Measurements from ENCODE around the gene BCHE. TPM values are rescaled to one million over a fixed set of nuclear protein-coding genes. Genes with fewer than 3 reads are reported as not detected.
A peak's percentile ranks its signal among the peaks of the same experiment; 100 is the strongest.

BCHE gene
- total RNA-seq, 1 experiment from 2014 or later: 22.4 TPM

GRCh38 chr3:165800970-165801369, 36.3 kb downstream of the BCHE start:
- ChIA-PET POLR2A (ENCODE audit: low non-redundant PET) (no interaction called here), CTCF (no interaction called here)
- intact Hi-C loops (cut with micrococcal nuclease; ENCODE audit: unreplicated experiment): no loop called here
- TF ChIP-seq, protein P1, sequence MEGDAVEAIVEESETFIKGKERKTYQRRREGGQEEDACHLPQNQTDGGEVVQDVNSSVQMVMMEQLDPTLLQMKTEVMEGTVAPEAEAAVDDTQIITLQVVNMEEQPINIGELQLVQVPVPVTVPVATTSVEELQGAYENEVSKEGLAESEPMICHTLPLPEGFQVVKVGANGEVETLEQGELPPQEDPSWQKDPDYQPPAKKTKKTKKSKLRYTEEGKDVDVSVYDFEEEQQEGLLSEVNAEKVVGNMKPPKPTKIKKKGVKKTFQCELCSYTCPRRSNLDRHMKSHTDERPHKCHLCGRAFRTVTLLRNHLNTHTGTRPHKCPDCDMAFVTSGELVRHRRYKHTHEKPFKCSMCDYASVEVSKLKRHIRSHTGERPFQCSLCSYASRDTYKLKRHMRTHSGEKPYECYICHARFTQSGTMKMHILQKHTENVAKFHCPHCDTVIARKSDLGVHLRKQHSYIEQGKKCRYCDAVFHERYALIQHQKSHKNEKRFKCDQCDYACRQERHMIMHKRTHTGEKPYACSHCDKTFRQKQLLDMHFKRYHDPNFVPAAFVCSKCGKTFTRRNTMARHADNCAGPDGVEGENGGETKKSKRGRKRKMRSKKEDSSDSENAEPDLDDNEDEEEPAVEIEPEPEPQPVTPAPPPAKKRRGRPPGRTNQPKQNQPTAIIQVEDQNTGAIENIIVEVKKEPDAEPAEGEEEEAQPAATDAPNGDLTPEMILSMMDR (conservative IDR thresholded peaks at IDR 0.05; ENCODE audit: low read depth, low read length): no peak
- no peak for TF ChIP-seq EZH2 (IDR thresholded peaks at IDR 0.05; ENCODE audit: borderline replicate concordance, low read depth, low read length, poor library complexity, severe bottlenecking)
- BruUV-seq (replicated peaks): no TSS peak
- Histone ChIP-seq H3K4me1 (ENCODE audit: insufficient read depth, low read length, poor library complexity, severe bottlenecking) (peaks cover 25% of the 10 kb centered on the region), H3K9me3 (ENCODE audit: low read depth, low read length, poor library complexity, severe bottlenecking) (no peaks in the 10 kb centered on the region), H3K36me3 (ENCODE audit: insufficient read depth, low read length, poor library complexity, severe bottlenecking) (no peaks in the 10 kb centered on the region), H3K27ac (ENCODE audit: low read depth, low read length, poor library complexity, severe bottlenecking) (no peak overlapping the region), H3K27me3 (replicated peaks; ENCODE audit: insufficient read depth, low read depth, low read length, poor library complexity) (no peaks in the 10 kb centered on the region), H3K4me3 (ENCODE audit: low read depth, low read length, poor library complexity, severe bottlenecking) (no peak overlapping the region)
- peak; percentile 18 for DNase-seq (ENCODE audit: low spot score)

GRCh38 chr3:165799026-165799425, 38.2 kb downstream of the BCHE start:
- POLR2A ChIA-PET (ENCODE audit: low non-redundant PET): no interaction called here
- BruUV-seq (replicated peaks): no TSS peak

GRCh38 chr3:165797551-165797950, 39.7 kb downstream of the BCHE start:
- BruUV-seq (replicated peaks): no TSS peak
- Histone ChIP-seq H3K4me3 (ENCODE audit: low read depth, low read length, poor library complexity, severe bottlenecking) (no peak overlapping the region), H3K27me3 (replicated peaks; ENCODE audit: insufficient read depth, low read depth, low read length, poor library complexity) (no peaks in the 10 kb centered on the region), H3K9me3 (ENCODE audit: low read depth, low read length, poor library complexity, severe bottlenecking) (no peaks in the 10 kb centered on the region), H3K27ac (ENCODE audit: low read depth, low read length, poor library complexity, severe bottlenecking) (no peak overlapping the region), H3K4me1 (ENCODE audit: insufficient read depth, low read length, poor library complexity, severe bottlenecking) (peaks cover 34% of the 10 kb centered on the region), H3K36me3 (ENCODE audit: insufficient read depth, low read length, poor library complexity, severe bottlenecking) (no peaks in the 10 kb centered on the region)
- no peak for TF ChIP-seq EZH2 (IDR thresholded peaks at IDR 0.05; ENCODE audit: borderline replicate concordance, low read depth, low read length, poor library complexity, severe bottlenecking)
- TF ChIP-seq, protein P1 (conservative IDR thresholded peaks at IDR 0.05; ENCODE audit: low read depth, low read length): no peak
- DNase-seq (ENCODE audit: low spot score): peak; percentile 13
- ChIA-PET POLR2A (ENCODE audit: low non-redundant PET) (no interaction called here), CTCF (no interaction called here)
- intact Hi-C loops (cut with micrococcal nuclease; ENCODE audit: unreplicated experiment): no loop called here

More at GRCh38 chr3:165799026-165799425, 38.2 kb downstream of the BCHE start:
- Histone ChIP-seq H3K36me3 (ENCODE audit: insufficient read depth, low read length, poor library complexity, severe bottlenecking) (no peaks in the 10 kb centered on the region), H3K27ac (ENCODE audit: low read depth, low read length, poor library complexity, severe bottlenecking) (no peak overlapping the region), H3K4me3 (ENCODE audit: low read depth, low read length, poor library complexity, severe bottlenecking) (no peak overlapping the region), H3K4me1 (ENCODE audit: insufficient read depth, low read length, poor library complexity, severe bottlenecking) (peaks cover 34% of the 10 kb centered on the region), H3K9me3 (ENCODE audit: low read depth, low read length, poor library complexity, severe bottlenecking) (no peaks in the 10 kb centered on the region), H3K27me3 (replicated peaks; ENCODE audit: insufficient read depth, low read depth, low read length, poor library complexity) (no peaks in the 10 kb centered on the region)
- CTCF ChIA-PET: no interaction called here
- no peak for DNase-seq (ENCODE audit: low spot score)
- TF ChIP-seq, protein P1 (conservative IDR thresholded peaks at IDR 0.05; ENCODE audit: low read depth, low read length): no peak
- no peak for TF ChIP-seq EZH2 (IDR thresholded peaks at IDR 0.05; ENCODE audit: borderline replicate concordance, low read depth, low read length, poor library complexity, severe bottlenecking)
- intact Hi-C loops (cut with micrococcal nuclease; ENCODE audit: unreplicated experiment): no loop called here
